CD4-positive, alpha-beta T cell treated with Interleukin-21 for 1 hour (primary cell): ENCODE results near the gene NLGN1.

Source experiments
- DNase-seq: peaks from one replicate; pipeline ENCODE4 v3.0.0-alpha.2; 2020

NLGN1 gene

DNA sequence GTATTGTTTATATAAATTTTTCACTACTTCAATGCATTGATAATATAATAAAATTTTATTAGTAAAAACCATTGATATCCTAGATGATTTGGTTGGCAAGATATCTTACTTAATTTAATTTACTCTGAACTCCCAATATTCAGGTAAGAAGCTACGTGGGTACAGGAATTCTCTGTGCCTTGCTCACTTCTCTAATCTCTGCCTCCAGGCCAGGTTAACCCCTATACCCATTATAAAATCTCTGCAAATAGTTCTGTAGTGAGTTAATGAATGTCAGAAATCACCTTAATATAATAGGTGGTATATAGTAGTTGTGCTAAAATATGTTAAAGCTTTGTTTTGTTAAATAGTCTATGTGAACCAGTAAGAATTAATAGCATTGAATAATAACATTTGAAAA, 465.2 kb downstream of the NLGN1 start:
- no peak for DNase-seq

- no peak for DNase-seq
These were observed 466.0 kb downstream of the NLGN1 start for GRCh38 chr3:173863551-173863950.

- DNase-seq = no peak
These were observed 468.5 kb downstream of the NLGN1 start for GRCh38 chr3:173865900-173866498.

- no peak for DNase-seq
These were observed 472.2 kb downstream of the NLGN1 start for GRCh38 chr3:173869766-173870165.

DNA sequence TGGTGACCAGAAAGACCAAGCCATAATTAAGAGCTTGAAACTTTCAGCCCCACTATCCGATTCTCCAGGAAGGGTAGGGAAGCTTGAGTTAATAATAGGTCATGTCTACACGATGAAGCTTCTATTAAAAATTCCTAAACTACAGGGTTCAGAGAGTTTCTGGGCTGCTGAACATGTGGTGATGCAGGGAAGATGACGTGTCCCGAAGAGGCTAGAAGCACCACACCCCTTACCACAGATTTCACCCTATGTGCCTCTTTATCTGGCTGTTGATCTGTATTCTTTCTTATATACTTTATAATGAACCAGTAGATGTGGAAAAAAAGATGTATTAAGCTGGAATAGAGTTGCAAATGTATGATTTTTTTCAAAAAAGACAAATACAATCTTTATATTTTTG, 473.4 kb downstream of the NLGN1 start:
- DNase-seq = no peak

- no peak for DNase-seq
These were observed 478.2 kb downstream of the NLGN1 start for GRCh38 chr3:173875790-173876189.

DNA sequence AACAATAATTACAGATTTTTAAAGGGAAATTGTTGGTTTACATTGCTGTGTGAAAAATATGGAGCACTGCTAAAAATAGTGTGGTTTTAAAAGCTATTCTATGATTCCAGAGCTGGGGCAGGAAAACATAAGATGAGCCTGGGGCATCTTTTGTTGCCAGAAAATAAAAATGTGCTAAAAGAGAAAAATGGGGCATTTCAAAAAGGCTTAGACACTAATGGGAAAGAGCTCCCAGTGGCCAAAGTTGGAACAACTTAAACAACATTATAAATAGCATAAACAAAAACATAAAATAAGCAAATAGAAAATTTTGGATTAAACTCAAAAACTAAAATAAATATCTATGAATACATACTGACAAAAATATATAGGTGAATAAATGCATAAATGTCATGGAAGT, 478.9 kb downstream of the NLGN1 start:
- DNase-seq = no peak

- DNase-seq = no peak
These were observed 490.3 kb downstream of the NLGN1 start for GRCh38 chr3:173887888-173888287.

DNA sequence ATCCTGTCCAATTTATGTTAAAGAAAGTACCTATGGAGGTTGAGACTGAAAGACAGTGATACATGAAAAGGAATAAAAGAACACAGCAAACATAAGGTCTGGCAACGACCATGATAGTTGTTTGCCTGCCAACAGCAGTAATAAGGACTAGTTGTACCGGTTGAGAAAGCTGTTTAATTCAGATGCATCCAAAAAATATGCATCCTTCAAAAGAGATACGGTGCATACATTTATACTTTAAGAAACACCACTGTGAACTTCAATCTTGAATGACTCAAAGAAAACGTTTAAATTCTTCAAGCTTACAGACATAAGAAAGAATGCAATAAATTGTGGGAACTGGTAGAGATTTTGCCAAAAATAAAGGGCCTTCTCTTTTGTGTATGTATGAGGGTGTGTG, 492.1 kb downstream of the NLGN1 start:
- no peak for DNase-seq

- no peak for DNase-seq
These were observed 492.5 kb downstream of the NLGN1 start for GRCh38 chr3:173890091-173890490.

GRCh38 chr3:173891272-173892100, 493.9 kb downstream of the NLGN1 start:
- no peak for DNase-seq

DNA sequence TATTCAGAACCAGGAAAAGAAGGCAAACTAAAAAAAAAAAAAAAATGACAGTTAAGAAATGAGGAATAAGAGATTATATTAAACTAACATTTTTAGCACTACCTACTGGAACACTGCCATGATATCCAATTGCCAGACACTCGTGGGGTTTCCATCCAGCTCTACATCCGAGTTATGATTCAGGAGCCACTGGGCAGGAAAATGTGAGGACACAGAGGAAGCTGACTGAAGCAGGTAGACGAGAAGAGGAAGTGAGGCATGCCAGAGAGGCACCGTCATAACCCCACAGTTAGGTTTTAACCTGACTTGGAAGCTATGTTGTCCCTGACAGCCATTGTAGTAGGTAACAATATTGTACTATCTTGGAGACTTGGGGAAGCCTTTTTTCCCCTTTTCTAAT, 495.0 kb downstream of the NLGN1 start:
- no peak for DNase-seq

DNA sequence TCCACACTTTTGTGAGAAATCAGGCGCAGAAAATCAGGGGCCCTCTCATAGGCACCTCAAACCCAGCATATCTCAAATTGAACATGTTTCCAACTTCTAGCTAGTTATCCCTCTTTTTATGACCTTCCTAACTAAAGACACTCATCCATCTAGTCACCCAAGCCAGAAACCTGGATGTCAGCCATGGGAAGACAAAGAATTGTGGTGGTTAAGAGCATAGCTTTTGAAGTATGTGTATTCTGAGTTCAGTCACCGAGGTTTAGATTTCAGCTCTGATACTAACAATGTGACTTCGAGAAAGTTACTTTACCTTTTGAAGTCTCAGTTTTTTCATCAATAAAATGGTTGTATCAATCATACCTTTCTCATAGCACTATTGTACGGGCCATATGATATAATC, 495.5 kb downstream of the NLGN1 start:
- DNase-seq = no peak

- no peak for DNase-seq
These were observed 496.3 kb downstream of the NLGN1 start for GRCh38 chr3:173893835-173894234.

DNA sequence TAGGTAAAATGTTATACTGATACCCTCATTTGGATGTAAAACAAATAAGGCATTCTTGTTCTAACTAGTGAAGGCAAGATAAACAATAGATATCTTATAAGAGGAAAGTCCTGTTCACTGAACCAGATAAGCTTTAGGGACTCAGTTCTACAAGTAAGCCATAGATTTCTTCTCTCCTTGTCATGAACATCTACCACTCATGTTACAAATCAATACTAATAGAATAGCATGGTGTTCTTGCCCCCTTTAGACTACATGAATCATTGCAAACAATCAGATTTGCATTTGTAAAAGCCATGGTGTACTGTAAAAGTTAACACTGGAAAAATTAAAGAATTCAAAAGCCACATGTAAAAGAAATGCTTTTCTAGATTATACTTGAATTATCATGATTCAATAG, 500.1 kb downstream of the NLGN1 start:
- DNase-seq = no peak

- no peak for DNase-seq
These were observed 504.1 kb downstream of the NLGN1 start for GRCh38 chr3:173901649-173902048.

- no peak for DNase-seq
These were observed 504.9 kb downstream of the NLGN1 start for GRCh38 chr3:173902401-173902800.

- no peak for DNase-seq
These were observed 505.3 kb downstream of the NLGN1 start for GRCh38 chr3:173902871-173903270.

DNA sequence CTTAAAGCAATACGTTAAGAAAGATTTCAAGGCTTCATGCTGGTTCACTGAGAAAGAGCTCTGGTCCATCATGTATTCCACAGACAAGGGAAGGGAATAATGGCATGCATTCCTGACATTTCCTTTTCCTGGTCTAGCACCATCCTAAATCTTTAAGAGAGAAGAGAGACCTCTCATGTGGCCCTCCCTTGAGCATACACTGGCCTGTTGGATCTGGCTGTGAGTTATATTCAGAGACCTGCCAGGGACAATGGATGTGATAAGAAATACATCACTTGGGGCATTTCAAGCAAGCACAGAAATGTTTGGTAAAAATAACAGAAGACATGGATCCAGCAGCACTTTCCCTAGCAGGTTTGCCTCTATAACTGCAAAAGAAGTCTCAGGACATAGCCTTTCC, 507.8 kb downstream of the NLGN1 start:
- no peak for DNase-seq

- no peak for DNase-seq
These were observed 513.9 kb downstream of the NLGN1 start for GRCh38 chr3:173911446-173911845.

DNA sequence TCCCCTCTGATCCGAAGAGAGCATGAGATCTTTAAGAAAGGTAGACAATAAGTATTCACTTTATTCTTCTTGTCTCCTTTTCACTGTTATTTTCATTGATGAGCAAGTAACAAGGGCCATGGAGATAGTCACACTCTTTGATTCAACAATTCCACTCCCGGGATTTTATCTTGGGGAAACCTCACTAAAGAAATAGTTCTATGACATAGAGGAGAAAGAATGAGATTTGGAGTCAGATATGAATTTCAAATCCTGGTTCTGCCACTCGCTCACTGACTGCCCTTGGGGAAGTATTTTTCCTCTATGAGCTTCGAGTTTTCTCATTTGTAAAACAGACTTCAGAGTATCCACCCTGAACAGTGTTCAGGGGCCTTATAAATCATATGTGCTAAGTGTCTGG, 514.6 kb downstream of the NLGN1 start:
- DNase-seq = no peak

DNA sequence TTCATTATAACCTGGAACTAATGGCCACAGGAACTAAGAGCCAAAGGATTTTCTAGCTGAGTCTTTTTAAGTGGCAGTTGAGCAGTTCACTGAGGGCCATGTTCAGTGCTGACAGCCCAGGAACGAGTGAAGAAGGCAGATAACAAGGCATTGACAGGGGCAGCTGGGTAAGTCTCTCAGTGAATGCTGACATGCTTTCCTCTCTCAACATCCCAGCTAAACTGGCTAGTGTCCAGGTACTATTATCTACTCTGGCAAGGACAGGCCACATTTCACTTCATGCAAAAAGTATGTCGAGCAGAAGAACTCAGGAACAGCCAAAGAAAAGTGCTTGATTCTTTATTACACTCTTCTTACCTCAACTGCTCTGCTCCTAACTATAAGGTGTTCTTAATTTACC, 515.9 kb downstream of the NLGN1 start:
- no peak for DNase-seq

DNA sequence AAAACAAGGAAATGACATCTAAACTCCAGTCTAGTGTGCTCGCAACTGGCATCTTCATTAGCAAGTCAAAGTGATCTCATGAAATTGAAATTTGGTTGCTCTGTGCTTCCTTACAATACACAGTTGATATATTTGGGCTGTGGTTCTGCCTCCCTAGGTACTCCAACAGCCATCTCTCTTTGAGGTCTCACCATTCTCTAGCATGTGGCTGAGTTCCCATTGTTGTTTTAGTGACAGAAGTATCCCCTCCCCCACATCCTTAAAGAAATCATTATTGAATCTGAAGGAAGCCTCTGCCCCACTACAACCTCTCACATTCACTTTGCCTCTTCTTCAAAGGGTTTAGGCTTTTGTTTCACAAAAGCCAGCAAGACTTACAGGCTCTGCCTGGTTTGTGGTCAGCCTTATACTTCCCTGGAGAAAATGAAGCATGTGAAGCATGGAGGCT, 516.5 kb downstream of the NLGN1 start:
- DNase-seq = no peak

GRCh38 chr3:173916799-173917198, 519.3 kb downstream of the NLGN1 start:
- no peak for DNase-seq

- DNase-seq = no peak
These were observed 522.8 kb downstream of the NLGN1 start for GRCh38 chr3:173920386-173920785.
